Measurements from ENCODE around the gene NFIX. TPM values are rescaled to one million over a fixed set of nuclear protein-coding genes. Genes with fewer than 3 reads are reported as not detected.

The NFIX gene
- total and polyA plus RNA-seq, 2 donors (not counting 3 experiments of a cell fraction or from before 2014, with no cell fraction given) = 9.8 to 37.7 TPM

DNA sequence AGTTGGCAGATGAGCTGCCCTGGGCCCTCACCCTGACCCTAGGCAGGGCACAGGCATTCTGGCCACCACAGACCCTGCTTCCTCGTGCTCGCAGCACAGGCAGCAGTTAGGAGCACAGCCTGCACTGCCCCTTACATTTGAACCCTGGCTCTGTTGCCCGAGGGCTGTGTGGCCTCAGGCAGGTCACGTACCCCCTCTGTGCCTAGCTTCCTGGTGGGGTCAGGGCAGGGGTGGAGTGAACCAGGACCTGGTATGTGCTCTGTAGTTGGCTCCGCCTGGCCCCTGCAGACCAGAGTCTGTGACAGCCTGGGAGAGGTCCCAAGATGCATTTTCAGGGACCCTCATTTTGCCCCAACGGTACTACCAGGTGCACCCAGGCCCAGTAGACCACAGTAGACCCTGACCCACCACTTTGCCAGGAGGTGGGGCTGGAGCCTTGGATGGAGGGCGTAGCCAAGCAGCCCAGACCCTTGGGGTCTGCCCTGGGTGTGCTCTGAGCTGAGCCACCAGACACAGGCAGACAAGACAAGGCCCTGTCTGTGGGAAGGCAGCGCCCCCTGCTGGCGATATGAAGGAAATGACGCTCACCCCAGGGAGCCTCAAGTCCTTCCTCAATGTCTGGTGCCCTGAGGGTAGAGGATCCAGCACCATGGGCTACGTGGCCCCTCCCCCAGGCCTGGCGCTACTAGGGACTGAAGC, 98.3 kb downstream of the NFIX start:
- intact Hi-C loops (cut with micrococcal nuclease) = loop anchor here (1.0 to 5.0 kb wide), 6 partner anchors 32 to 128 kb away; no protein-coding TSS in a partner anchor
- H3K36me3 ChIP-seq (ENCODE audit: control insufficient read depth in 2 of 2, extremely low read depth in 1 of 2, insufficient read depth in 2 of 2, low read length in 2 of 2) = no peaks in the 10 kb centered on the region
- H3K79me2 ChIP-seq (ENCODE audit: control insufficient read depth, insufficient read depth, low read length) = no peaks in the 10 kb centered on the region
- FAIRE-seq (peak; percentile 98), DNase-seq (ENCODE audit: low read depth, low spot score) (peak; percentile 86)
- BruUV-seq (replicated peaks) = no TSS peak
- CTCF ChIA-PET = interaction anchor here (0.6 to 8.5 kb wide), 37 partner anchors 8 to 336 kb away, joined by 3 to 543 read pairs (median 5); partner anchors contain the start of genes DAND5, NACC1 and NFIX
- H3K9me1 ChIP-seq (replicated peaks; ENCODE audit: control insufficient read depth, extremely low read depth, insufficient read depth, low read length) = no peaks in the 10 kb centered on the region
- H2AFZ ChIP-seq (ENCODE audit: low read depth, low read length) = no peak overlapping the region
- no peak overlapping the region for H3K4me3 ChIP-seq (replicated peaks in 1 of 3; ENCODE audit: insufficient read depth in 1 of 3, low read depth in 1 of 3, low read length in 3 of 3)
- H3K4me2 ChIP-seq (ENCODE audit: insufficient read depth, low read length) = no peak overlapping the region
- H3K27ac ChIP-seq (ENCODE audit: insufficient read depth, low read depth, low read length) = no peak overlapping the region
- peaks cover 32% of the 10 kb centered on the region for H3K4me1 ChIP-seq (ENCODE audit: control insufficient read depth, extremely low read depth, insufficient read depth, low read length)
- POLR2A ChIA-PET = interaction anchor here (0.7 to 2.1 kb wide), 6 partner anchors 11 to 128 kb away, joined by 3 to 6 read pairs (median 4); no protein-coding TSS in a partner anchor
- H3K9me3 ChIP-seq (replicated peaks; ENCODE audit: control insufficient read depth, insufficient read depth, low read length) = no peaks in the 10 kb centered on the region
- TF ChIP-seq, protein P1, sequence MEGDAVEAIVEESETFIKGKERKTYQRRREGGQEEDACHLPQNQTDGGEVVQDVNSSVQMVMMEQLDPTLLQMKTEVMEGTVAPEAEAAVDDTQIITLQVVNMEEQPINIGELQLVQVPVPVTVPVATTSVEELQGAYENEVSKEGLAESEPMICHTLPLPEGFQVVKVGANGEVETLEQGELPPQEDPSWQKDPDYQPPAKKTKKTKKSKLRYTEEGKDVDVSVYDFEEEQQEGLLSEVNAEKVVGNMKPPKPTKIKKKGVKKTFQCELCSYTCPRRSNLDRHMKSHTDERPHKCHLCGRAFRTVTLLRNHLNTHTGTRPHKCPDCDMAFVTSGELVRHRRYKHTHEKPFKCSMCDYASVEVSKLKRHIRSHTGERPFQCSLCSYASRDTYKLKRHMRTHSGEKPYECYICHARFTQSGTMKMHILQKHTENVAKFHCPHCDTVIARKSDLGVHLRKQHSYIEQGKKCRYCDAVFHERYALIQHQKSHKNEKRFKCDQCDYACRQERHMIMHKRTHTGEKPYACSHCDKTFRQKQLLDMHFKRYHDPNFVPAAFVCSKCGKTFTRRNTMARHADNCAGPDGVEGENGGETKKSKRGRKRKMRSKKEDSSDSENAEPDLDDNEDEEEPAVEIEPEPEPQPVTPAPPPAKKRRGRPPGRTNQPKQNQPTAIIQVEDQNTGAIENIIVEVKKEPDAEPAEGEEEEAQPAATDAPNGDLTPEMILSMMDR (IDR thresholded peaks at IDR 0.05; ENCODE audit: extremely low read depth in 1 of 2, insufficient read depth in 1 of 2, low read depth in 1 of 2, low read length in 2 of 2) = peak; percentile 87 to 90
- peak; percentile 36 for TF ChIP-seq POLR2AphosphoS5 (IDR thresholded peaks at IDR 0.05; ENCODE audit: insufficient read depth, low read depth, low read length)
- no peak for TF ChIP-seq POLR2A (IDR thresholded peaks at IDR 0.05; ENCODE audit: low read depth, low read length)
- no peak overlapping the region for H3K9ac ChIP-seq (replicated peaks; ENCODE audit: extremely low read depth, insufficient read depth, low read length)
- no peaks in the 10 kb centered on the region for H3K27me3 ChIP-seq (ENCODE audit: control insufficient read depth in 2 of 2, insufficient read depth in 2 of 2, low read length in 2 of 2)
- dilution Hi-C loops (cut with MboI; ENCODE audit: extremely low pct_ligation_motif_present, low sequenced_read_pairs) = no loop called here
- H4K20me1 ChIP-seq (replicated peaks; ENCODE audit: control insufficient read depth, extremely low read depth, insufficient read depth, low read length) = no peaks in the 10 kb centered on the region

- peaks cover 2% of the 10 kb centered on the region for H3K79me2 ChIP-seq (ENCODE audit: control insufficient read depth, insufficient read depth, low read length)
- ChIA-PET CTCF (interaction anchor here (0.6 to 8.5 kb wide), 34 partner anchors 9 to 335 kb away, joined by 3 to 543 read pairs (median 6); partner anchors contain the start of genes DAND5, NACC1 and NFIX), POLR2A (interaction anchor here (0.7 to 2.1 kb wide), 6 partner anchors 10 to 129 kb away, joined by 3 to 6 read pairs (median 4); no protein-coding TSS in a partner anchor)
- no peaks in the 10 kb centered on the region for H3K36me3 ChIP-seq (ENCODE audit: control insufficient read depth in 2 of 2, extremely low read depth in 1 of 2, insufficient read depth in 2 of 2, low read length in 2 of 2)
- no peak overlapping the region for H3K27ac ChIP-seq (ENCODE audit: insufficient read depth, low read depth, low read length)
- no peak overlapping the region for H3K4me2 ChIP-seq (ENCODE audit: insufficient read depth, low read length)
- BruUV-seq (replicated peaks) = no TSS peak
- intact Hi-C loops (cut with micrococcal nuclease) = loop anchor here (1.0 to 5.0 kb wide), 5 partner anchors 42 to 129 kb away; no protein-coding TSS in a partner anchor
- H4K20me1 ChIP-seq (replicated peaks; ENCODE audit: control insufficient read depth, extremely low read depth, insufficient read depth, low read length) = no peaks in the 10 kb centered on the region
- no peaks in the 10 kb centered on the region for H3K9me3 ChIP-seq (replicated peaks; ENCODE audit: control insufficient read depth, insufficient read depth, low read length)
- no peak overlapping the region for H3K4me3 ChIP-seq (replicated peaks in 1 of 3; ENCODE audit: insufficient read depth in 1 of 3, low read depth in 1 of 3, low read length in 3 of 3)
- no peak for DNase-seq (ENCODE audit: low read depth, low spot score)
- no peaks in the 10 kb centered on the region for H3K27me3 ChIP-seq (ENCODE audit: control insufficient read depth in 2 of 2, insufficient read depth in 2 of 2, low read length in 2 of 2)
- FAIRE-seq = peak; percentile 43
- no peak overlapping the region for H2AFZ ChIP-seq (ENCODE audit: low read depth, low read length)
- H3K4me1 ChIP-seq (ENCODE audit: control insufficient read depth, extremely low read depth, insufficient read depth, low read length) = peaks cover 37% of the 10 kb centered on the region
- H3K9me1 ChIP-seq (replicated peaks; ENCODE audit: control insufficient read depth, extremely low read depth, insufficient read depth, low read length) = no peaks in the 10 kb centered on the region
- dilution Hi-C loops (cut with MboI; ENCODE audit: extremely low pct_ligation_motif_present, low sequenced_read_pairs) = no loop called here
- no peak overlapping the region for H3K9ac ChIP-seq (replicated peaks; ENCODE audit: extremely low read depth, insufficient read depth, low read length)
- TF ChIP-seq EZH2 (IDR thresholded peaks at IDR 0.05; ENCODE audit: borderline replicate concordance, low read depth, low read length, severe bottlenecking) (no peak), FOS (IDR thresholded peaks at IDR 0.05; ENCODE audit: borderline replicate concordance, insufficient read depth, low read length) (no peak)
Measured at GRCh38 chr19:13094106-13094504, 98.8 kb downstream of the NFIX start.

Data from endothelial cell of umbilical vein (primary cell).